B cell (primary cell): ENCODE data around the gene ANKLE2. TPM values are rescaled to one million over a fixed set of nuclear protein-coding genes. Genes with fewer than 3 reads are reported as not detected.

Source experiments
- ATAC-seq: fragments of 200-7000 bp; cut with Tn5 transposase; one replicate; pipeline ENCODE4 v1.10.0; 2021; ENCODE audit warnings: low read depth, mild to moderate bottlenecking, moderate number of reproducible peaks, moderate library complexity
- CTCF ChIA-PET: fragments of 350-600 bp; sonication (Branson Sonifier 250); formaldehyde crosslinking; loops from one replicate; lab custom pipeline; 2021; ENCODE audit warnings: antibody characterized with exemption, inconsistent platforms; lab: Charles Lee
- POLR2A ChIA-PET: fragments of 350-600 bp; sonication (Branson Sonifier 250); formaldehyde crosslinking; loops from one replicate; lab custom pipeline; 2021; ENCODE audit warnings: antibody characterized with exemption; lab: Charles Lee
- DNase-seq: peaks from one replicate; pipeline ENCODE4 v3.0.0; 2013
- H2AFZ ChIP-seq: 2 replicates; pipeline ENCODE4 v1.6.1; 2012; ENCODE audit warnings: mild to moderate bottlenecking, low read depth, low read length; ENCODE audit not compliant: insufficient read depth, poor library complexity, severe bottlenecking
- H3K27ac ChIP-seq, 2 donors: 1 replicate in 1 of 2; 2 replicates in 1 of 2; pipeline ENCODE4 v1.5.1; 2012 to 2013; ENCODE audit warnings: low read length in 2 of 2, mild to moderate bottlenecking in 2 of 2, moderate library complexity in 1 of 2
- H3K27me3 ChIP-seq, 4 experiments: fragments of 200-600 bp in 1 of 4; sonication (generic) in 1 of 4; replicated peaks in 1 of 4; 1 replicate in 2 of 4; 2 replicates in 2 of 4; pipeline versions ENCODE4 v1.6.1 to v1.7.0; 2013 to 2016; ENCODE audit warnings: low read length in 3 of 4, mild to moderate bottlenecking in 2 of 4, mixed read lengths in 1 of 4, moderate library complexity in 1 of 4; ENCODE audit not compliant: insufficient read depth in 4 of 4, control insufficient read depth in 3 of 4; ENCODE audit errors: control extremely low read depth in 1 of 4
- H3K36me3 ChIP-seq, 2 experiments: replicated peaks in 1 of 2; 1 replicate in 1 of 2; 2 replicates in 1 of 2; pipeline versions ENCODE4 v1.6.1 to v1.7.1; 2013; ENCODE audit warnings: low read length in 1 of 2; ENCODE audit not compliant: insufficient read depth in 2 of 2, control insufficient read depth in 1 of 2; ENCODE audit errors: control extremely low read depth in 1 of 2, extremely low read depth in 1 of 2
- H3K4me1 ChIP-seq, 2 donors: fragments of 200-600 bp in 1 of 2; sonication (generic) in 1 of 2; 1 replicate in 1 of 2; 2 replicates in 1 of 2; pipeline versions ENCODE4 v1.5.1 to v1.6.1; 2013 to 2017; ENCODE audit warnings: low read length in 2 of 2; ENCODE audit not compliant: control insufficient read depth in 2 of 2, insufficient read depth in 2 of 2
- H3K4me2 ChIP-seq: replicated peaks from 2 replicates; pipeline ENCODE3; 2012; ENCODE audit warnings: mild to moderate bottlenecking, low read depth, low read length; ENCODE audit not compliant: poor library complexity, severe bottlenecking
- H3K4me3 ChIP-seq, 5 experiments: fragments of 200-600 bp in 1 of 5; sonication (generic) in 1 of 5; 1 replicate in 3 of 5; 2 replicates in 2 of 5; pipeline versions ENCODE4 v1.5.1 to v1.7.0; 2011 to 2016; ENCODE audit warnings: low read length in 4 of 5, mild to moderate bottlenecking in 4 of 5, low read depth in 2 of 5, control low read depth in 1 of 5, moderate library complexity in 1 of 5; ENCODE audit not compliant: insufficient read depth in 1 of 5; ENCODE audit errors: control extremely low read depth in 1 of 5, extremely low read depth in 1 of 5
- H3K79me2 ChIP-seq: fragments of 200-600 bp; sonication (generic); one replicate; pipeline ENCODE4 v1.6.0; 2016; ENCODE audit warnings: low read length; ENCODE audit not compliant: control insufficient read depth, insufficient read depth
- H3K9ac ChIP-seq: fragments of 200-600 bp; sonication (generic); 2 replicates; pipeline ENCODE4 v1.6.1; 2017; ENCODE audit warnings: mild to moderate bottlenecking, low read length, moderate library complexity
- H3K9me3 ChIP-seq, 3 donors: one replicate each; pipeline versions ENCODE4 v1.6.1 to v1.7.1; 2013; ENCODE audit warnings: low read length in 2 of 3; ENCODE audit not compliant: control insufficient read depth in 2 of 3, insufficient read depth in 1 of 3; ENCODE audit errors: control extremely low read depth in 1 of 3
- H4K20me1 ChIP-seq: 2 replicates; pipeline ENCODE4 v1.6.0; 2012; ENCODE audit warnings: mild to moderate bottlenecking, low read length; ENCODE audit not compliant: insufficient read depth, control insufficient read depth, poor library complexity, severe bottlenecking
- H3K27ac Mint-ChIP-seq: one replicate; pipeline ENCODE4 v1.8.0; 2021; ENCODE audit warnings: mixed read lengths
- H3K27me3 Mint-ChIP-seq: one replicate; pipeline ENCODE4 v1.8.0; 2021; ENCODE audit warnings: mixed read lengths
- H3K4me1 Mint-ChIP-seq: one replicate; pipeline ENCODE4 v1.8.0; 2021; ENCODE audit warnings: mixed read lengths
- H3K4me3 Mint-ChIP-seq: one replicate; pipeline ENCODE4 v1.8.0; 2021; ENCODE audit warnings: mixed read lengths
- H3K9me3 Mint-ChIP-seq: one replicate; pipeline ENCODE4 v1.8.0; 2022; ENCODE audit warnings: mixed read lengths; ENCODE audit not compliant: insufficient read depth
- CTCF ChIP-seq: fragments of 200-600 bp; IDR thresholded peaks from one replicate; pipeline ENCODE4 v1.8.0; 2022; ENCODE audit warnings: antibody characterized with exemption, mild to moderate bottlenecking
- EZH2 ChIP-seq: IDR thresholded peaks from 2 replicates; pipeline ENCODE4 v1.6.1; 2012; ENCODE audit warnings: borderline replicate concordance, low read depth, mild to moderate bottlenecking, moderate library complexity, low read length; ENCODE audit not compliant: insufficient read depth, poor library complexity, severe bottlenecking
- WGBS: methylation state at CpG from one replicate; pipeline ENCODE4 v1.1.5; 2013; ENCODE audit warnings: missing lambda C conversion rate; ENCODE audit not compliant: insufficient coverage; 5-methylcytosine and 5-hydroxymethylcytosine counted together
- intact Hi-C: fragments of 100-400 bp; cut with micrococcal nuclease; formaldehyde crosslinking; loops from one replicate; pipeline ENCODE4 v1.10.0; 2022
- polyA plus RNA-seq: library from polyadenylated mRNA; depleted of rRNA; stranded (reverse); fragments of >200 nt; gene quantifications from 2 replicates; pipeline ENCODE4 v1.2.3, GENCODE V29; 2012
- total RNA-seq, 2 donors: library from RNA; stranded (reverse); fragments of 120-200 nt in 1 of 2; gene quantifications; 1 replicate in 1 of 2; 2 replicates in 1 of 2; pipeline versions ENCODE4 v1.2.3 to v1.2.4, GENCODE V29; 2013 to 2022

ANKLE2 gene
- total and polyA plus RNA-seq, 2 donors (not counting 1 experiment from before 2014, with no cell fraction given): 105 to 148 TPM

GRCh38 chr12:132710405-132711079 is 51.1 kb downstream of the ANKLE2 start, which contains the start of gene PGAM5:
TSS of gene PGAM5 (plus strand) at chr12:132710842. CDS start at chr12:132710877, 35 bp downstream.
- Histone ChIP-seq H4K20me1 (peaks cover 35% of the 10 kb centered on the region), H3K4me2 (peak within 1 kb of the TSS; percentile 81), H3K27me3 (no peaks in the 10 kb centered on the region), H3K4me1 (peaks cover 10 to 23% of the 10 kb centered on the region in 2 donors), H3K36me3 (peaks cover 3 to 6% of the 10 kb centered on the region in 2 experiments), H3K9me3 (peaks cover 0 to 46% (median 15%) of the 10 kb centered on the region in 3 donors), H3K79me2 (peaks cover 46% of the 10 kb centered on the region), H3K9ac (peak within 1 kb of the TSS; percentile 77), H2AFZ (peak within 1 kb of the TSS; percentile 88), H3K4me3 (peak within 1 kb of the TSS; percentile 61 to 91 (median 79)), H3K27ac (peak within 1 kb of the TSS; percentile 95 to 97)
- no peaks in the 10 kb centered on the region for H3K27me3 Mint-ChIP-seq
- H3K4me1 Mint-ChIP-seq: peaks cover 13% of the 10 kb centered on the region
- peak; percentile 98 for DNase-seq
- TF ChIP-seq CTCF (no peak), EZH2 (no peak)
- H3K4me3 Mint-ChIP-seq: peak within 1 kb of the TSS; percentile 92
- ChIA-PET POLR2A (interaction anchor here (0.6 to 1.6 kb wide), 6 partner anchors 20 to 522 kb away, joined by 3 to 5 read pairs (median 4); partner anchors contain the start of genes ANKLE2 and GOLGA3), CTCF (no interaction called here)
- intact Hi-C loops: loop anchor here (1.0 kb wide), 4 partner anchors 23 to 198 kb away; partner anchors contain the start of genes POLE and PXMP2
- H3K27ac Mint-ChIP-seq: peak within 1 kb of the TSS; percentile 90
- peak; percentile 96 for ATAC-seq
- under 1% methylated on average over 94 of the region's 94 CpGs for WGBS
- H3K9me3 Mint-ChIP-seq: peaks cover 10% of the 10 kb centered on the region
